ENCODE data around the gene CACNA2D4. TPM values are rescaled to one million over a fixed set of nuclear protein-coding genes. Genes with fewer than 3 reads are reported as not detected.

CACNA2D4 gene
- total and polyA plus RNA-seq, 4 donors = 0.95 to 1.8 (median 1.7) TPM

GRCh38 chr12:1807087-1807860 lies 111.2 kb downstream of the CACNA2D4 start:
- 76% methylated on average over 14 of the region's 15 CpGs for WGBS (ENCODE audit: insufficient coverage)
- Histone ChIP-seq H3K27ac (ENCODE audit: low read depth, low read length) (no peak overlapping the region), H3K4me3 (ENCODE audit: low read depth, low read length) (no peak overlapping the region), H3K9me3 (ENCODE audit: control insufficient read depth, insufficient read depth, low read length) (no peaks in the 10 kb centered on the region), H3K4me1 (ENCODE audit: control insufficient read depth, insufficient read depth, low read length) (peaks cover 14% of the 10 kb centered on the region), H3K27me3 (ENCODE audit: control insufficient read depth, insufficient read depth, low read length) (no peaks in the 10 kb centered on the region), H3K36me3 (ENCODE audit: control insufficient read depth, insufficient read depth, low read length) (no peaks in the 10 kb centered on the region)
- DNase-seq (ENCODE audit: low read depth in 4 of 6, low spot score in 6 of 6) = no peak

- peak in 1 of 6 donors; percentile 23 for DNase-seq (ENCODE audit: low read depth in 4 of 6, low spot score in 6 of 6)
Observed at GRCh38 chr12:1806301-1807086, 112.0 kb downstream of the CACNA2D4 start.

GRCh38 chr12:1805441-1806081 lies 112.9 kb downstream of the CACNA2D4 start:
- H3K4me3 ChIP-seq (ENCODE audit: low read depth, low read length) = no peak overlapping the region
- no peak for DNase-seq (ENCODE audit: low read depth in 4 of 6, low spot score in 6 of 6)
- H3K36me3 ChIP-seq (ENCODE audit: control insufficient read depth, insufficient read depth, low read length) = no peaks in the 10 kb centered on the region
- no peak overlapping the region for H3K27ac ChIP-seq (ENCODE audit: low read depth, low read length)
- no peaks in the 10 kb centered on the region for H3K9me3 ChIP-seq (ENCODE audit: control insufficient read depth, insufficient read depth, low read length)
- H3K4me1 ChIP-seq (ENCODE audit: control insufficient read depth, insufficient read depth, low read length) = peaks cover 25% of the 10 kb centered on the region
- WGBS (ENCODE audit: insufficient coverage) = 84% methylated on average over 16 of the region's 16 CpGs
- H3K27me3 ChIP-seq (ENCODE audit: control insufficient read depth, insufficient read depth, low read length) = no peaks in the 10 kb centered on the region

More at GRCh38 chr12:1806301-1807086, 112.0 kb downstream of the CACNA2D4 start:
- Histone ChIP-seq H3K36me3 (ENCODE audit: control insufficient read depth, insufficient read depth, low read length) (no peaks in the 10 kb centered on the region), H3K4me1 (ENCODE audit: control insufficient read depth, insufficient read depth, low read length) (peaks cover 16% of the 10 kb centered on the region), H3K27me3 (ENCODE audit: control insufficient read depth, insufficient read depth, low read length) (no peaks in the 10 kb centered on the region), H3K9me3 (ENCODE audit: control insufficient read depth, insufficient read depth, low read length) (no peaks in the 10 kb centered on the region), H3K4me3 (ENCODE audit: low read depth, low read length) (no peak overlapping the region), H3K27ac (ENCODE audit: low read depth, low read length) (no peak overlapping the region)
- 72% methylated on average over 7 of the region's 7 CpGs for WGBS (ENCODE audit: insufficient coverage)

- DNase-seq (ENCODE audit: low read depth in 4 of 6, low spot score in 6 of 6) = peak; percentile 61 to 98 (median 85)
- Histone ChIP-seq H3K36me3 (ENCODE audit: control insufficient read depth, insufficient read depth, low read length) (no peaks in the 10 kb centered on the region), H3K4me1 (ENCODE audit: control insufficient read depth, insufficient read depth, low read length) (peaks cover 25% of the 10 kb centered on the region), H3K9me3 (ENCODE audit: control insufficient read depth, insufficient read depth, low read length) (no peaks in the 10 kb centered on the region), H3K27me3 (ENCODE audit: control insufficient read depth, insufficient read depth, low read length) (no peaks in the 10 kb centered on the region), H3K4me3 (ENCODE audit: low read depth, low read length) (no peak overlapping the region), H3K27ac (ENCODE audit: low read depth, low read length) (no peak overlapping the region)
- 55% methylated on average over 25 of the region's 25 CpGs for WGBS (ENCODE audit: insufficient coverage)
Observed at GRCh38 chr12:1804545-1805332, 113.7 kb downstream of the CACNA2D4 start.

- Histone ChIP-seq H3K4me1 (ENCODE audit: control insufficient read depth, insufficient read depth, low read length) (peaks cover 25% of the 10 kb centered on the region), H3K9me3 (ENCODE audit: control insufficient read depth, insufficient read depth, low read length) (no peaks in the 10 kb centered on the region), H3K27me3 (ENCODE audit: control insufficient read depth, insufficient read depth, low read length) (no peaks in the 10 kb centered on the region), H3K36me3 (ENCODE audit: control insufficient read depth, insufficient read depth, low read length) (no peaks in the 10 kb centered on the region), H3K4me3 (ENCODE audit: low read depth, low read length) (no peak overlapping the region), H3K27ac (ENCODE audit: low read depth, low read length) (no peak overlapping the region)
- no peak for DNase-seq (ENCODE audit: low read depth in 4 of 6, low spot score in 6 of 6)
- WGBS (ENCODE audit: insufficient coverage) = 85% methylated on average over 6 of the region's 7 CpGs
Observed at GRCh38 chr12:1803736-1804135, 114.7 kb downstream of the CACNA2D4 start.

GRCh38 chr12:1801303-1801975 lies 117.0 kb downstream of the CACNA2D4 start:
- Histone ChIP-seq H3K4me1 (ENCODE audit: control insufficient read depth, insufficient read depth, low read length) (peaks cover 38% of the 10 kb centered on the region), H3K36me3 (ENCODE audit: control insufficient read depth, insufficient read depth, low read length) (no peaks in the 10 kb centered on the region), H3K4me3 (ENCODE audit: low read depth, low read length) (no peak overlapping the region), H3K27me3 (ENCODE audit: control insufficient read depth, insufficient read depth, low read length) (peaks cover 3% of the 10 kb centered on the region), H3K9me3 (ENCODE audit: control insufficient read depth, insufficient read depth, low read length) (no peaks in the 10 kb centered on the region), H3K27ac (ENCODE audit: low read depth, low read length) (no peak overlapping the region)
- no peak for DNase-seq (ENCODE audit: low read depth in 4 of 6, low spot score in 6 of 6)
- WGBS (ENCODE audit: insufficient coverage) = 68% methylated on average over 7 of the region's 16 CpGs

- DNase-seq (ENCODE audit: low read depth in 4 of 6, low spot score in 6 of 6) = peak in 1 of 6 donors; percentile 71
- Histone ChIP-seq H3K9me3 (ENCODE audit: control insufficient read depth, insufficient read depth, low read length) (no peaks in the 10 kb centered on the region), H3K4me3 (ENCODE audit: low read depth, low read length) (no peak overlapping the region), H3K27ac (ENCODE audit: low read depth, low read length) (no peak overlapping the region), H3K36me3 (ENCODE audit: control insufficient read depth, insufficient read depth, low read length) (no peaks in the 10 kb centered on the region), H3K27me3 (ENCODE audit: control insufficient read depth, insufficient read depth, low read length) (peaks cover 6% of the 10 kb centered on the region), H3K4me1 (ENCODE audit: control insufficient read depth, insufficient read depth, low read length) (peaks cover 41% of the 10 kb centered on the region)
- 60% methylated on average over 9 of the region's 14 CpGs for WGBS (ENCODE audit: insufficient coverage)
Observed at GRCh38 chr12:1800401-1801302, 117.8 kb downstream of the CACNA2D4 start.

GRCh38 chr12:1799882-1800400 lies 118.5 kb downstream of the CACNA2D4 start:
- no peak overlapping the region for H3K27ac ChIP-seq (ENCODE audit: low read depth, low read length)
- peaks cover 41% of the 10 kb centered on the region for H3K4me1 ChIP-seq (ENCODE audit: control insufficient read depth, insufficient read depth, low read length)
- 94% methylated on average over 11 of the region's 12 CpGs for WGBS (ENCODE audit: insufficient coverage)
- no peaks in the 10 kb centered on the region for H3K36me3 ChIP-seq (ENCODE audit: control insufficient read depth, insufficient read depth, low read length)
- H3K4me3 ChIP-seq (ENCODE audit: low read depth, low read length) = no peak overlapping the region
- no peaks in the 10 kb centered on the region for H3K9me3 ChIP-seq (ENCODE audit: control insufficient read depth, insufficient read depth, low read length)
- DNase-seq (ENCODE audit: low read depth in 4 of 6, low spot score in 6 of 6) = no peak
- H3K27me3 ChIP-seq (ENCODE audit: control insufficient read depth, insufficient read depth, low read length) = peaks cover 6% of the 10 kb centered on the region
